HCT116 (cell line): ENCODE results near the gene BPIFA1. TPM values are rescaled to one million over a fixed set of nuclear protein-coding genes. Genes with fewer than 3 reads are reported as not detected.

Experiments
- ATAC-seq: fragments of 200-7000 bp; cut with Tn5 transposase; 2 replicates; pipeline ENCODE4 v1.9.1; 2020; ENCODE audit warnings: mild to moderate bottlenecking, moderate library complexity
- BruUV-seq: library from RNA; stranded (reverse); fragments of 400-500 nt; replicated peaks from 2 replicates; lab custom pipeline; 2021; lab: Mats Ljungman, UMichigan
- CTCF ChIA-PET: fragments of 300-600 bp; sonication (Branson Sonifier 250); formaldehyde crosslinking; loops from one replicate; lab custom pipeline; 2021; ENCODE audit warnings: antibody characterized with exemption; lab: Charles Lee
- POLR2A ChIA-PET: fragments of 300-600, 350-600 bp; sonication (Branson Sonifier 250); formaldehyde crosslinking; loops from one replicate; lab custom pipeline; 2021; ENCODE audit warnings: antibody characterized with exemption; lab: Charles Lee
- RAD21 ChIA-PET, 2 experiments: fragments of 300-600 bp; sonication (Branson Sonifier 250); formaldehyde crosslinking; loops; one replicate each; lab custom pipeline; 2023; ENCODE audit warnings: low total read pairs in 2 of 2; ENCODE audit not compliant: uncharacterized antibody in 2 of 2, unreplicated experiment in 2 of 2, low non-redundant PET in 1 of 2; lab: Charles Lee
- DNase-seq: peaks from one replicate; pipeline ENCODE4 v3.0.0-alpha.2; 2010; ENCODE audit warnings: low read depth, low spot score
- H2AFZ ChIP-seq: fragments of 200-600 bp; shearing (Covaris generic), sonication (generic); 2 replicates; pipeline ENCODE4 v1.6.1; 2017; ENCODE audit warnings: low read depth, mixed run types, mixed read lengths, antibody characterized with exemption, low read length; ENCODE audit not compliant: poor library complexity, severe bottlenecking
- H3K27ac ChIP-seq: 2 replicates; pipeline ENCODE4 v1.5.1; 2012; ENCODE audit warnings: low read depth, low read length
- H3K27me3 ChIP-seq: fragments of 200-600 bp; sonication (generic); 2 replicates; pipeline ENCODE4 v1.6.1; 2016; ENCODE audit warnings: mixed run types, low read length, mixed read lengths; ENCODE audit not compliant: insufficient read depth
- H3K36me3 ChIP-seq, 2 experiments: fragments of 200-500 bp in 1 of 2; fragments of 200-600 bp in 1 of 2; sonication (Bioruptor generic) in 1 of 2; sonication (generic) in 1 of 2; 2 replicates each; pipeline versions ENCODE4 v1.5.1 to v1.6.1; 2014 to 2016; ENCODE audit warnings: low read length in 2 of 2, inconsistent platforms in 1 of 2, mixed read lengths in 1 of 2, mixed run types in 1 of 2; ENCODE audit not compliant: insufficient read depth in 2 of 2, control insufficient read depth in 1 of 2
- H3K4me1 ChIP-seq, 2 experiments: fragments of 200-600 bp in 1 of 2; sonication (generic) in 1 of 2; 2 replicates each; pipeline versions ENCODE4 v1.5.1 to v1.6.1; 2012 to 2017; ENCODE audit warnings: low read length in 2 of 2, inconsistent platforms in 1 of 2, mild to moderate bottlenecking in 1 of 2, mixed read lengths in 1 of 2, mixed run types in 1 of 2, moderate library complexity in 1 of 2; ENCODE audit not compliant: insufficient read depth in 2 of 2, control insufficient read depth in 1 of 2
- H3K4me2 ChIP-seq: fragments of 200-600 bp; sonication (generic); 2 replicates; pipeline ENCODE4 v1.6.1; 2017; ENCODE audit warnings: mixed run types, low read length, mixed read lengths
- H3K4me3 ChIP-seq, 2 experiments: fragments of 200-600 bp in 1 of 2; sonication (generic) in 1 of 2; replicated peaks in 1 of 2; 2 replicates each; pipeline ENCODE4 v1.5.1; 2011 to 2016; ENCODE audit warnings: low read length in 2 of 2, control low read depth in 1 of 2, low read depth in 1 of 2, mild to moderate bottlenecking in 1 of 2, mixed read lengths in 1 of 2, mixed run types in 1 of 2
- H3K79me2 ChIP-seq: fragments of 200-600 bp; sonication (generic); 2 replicates; pipeline ENCODE4 v1.6.1; 2017; ENCODE audit warnings: mild to moderate bottlenecking, mixed run types, low read length, moderate library complexity, mixed read lengths; ENCODE audit not compliant: insufficient read depth
- H3K9ac ChIP-seq: fragments of 200-600 bp; sonication (generic); 2 replicates; pipeline ENCODE4 v1.6.1; 2016; ENCODE audit warnings: low read length, mixed read lengths
- H3K9me2 ChIP-seq: fragments of 200-600 bp; sonication (generic), shearing (Covaris generic); 2 replicates; pipeline ENCODE4 v1.6.1; 2017; ENCODE audit warnings: mixed run types, mild to moderate bottlenecking, moderate library complexity; ENCODE audit not compliant: insufficient read depth
- H3K9me3 ChIP-seq, 2 experiments: fragments of 200-500 bp in 1 of 2; fragments of 200-600 bp in 1 of 2; sonication (Bioruptor generic) in 1 of 2; sonication (generic) in 1 of 2; 2 replicates each; pipeline ENCODE4 v1.6.1; 2014 to 2017; ENCODE audit warnings: low read length in 2 of 2, mixed read lengths in 2 of 2, inconsistent platforms in 1 of 2, low read depth in 1 of 2, mild to moderate bottlenecking in 1 of 2, mixed run types in 1 of 2, moderate library complexity in 1 of 2; ENCODE audit not compliant: control insufficient read depth in 1 of 2, insufficient read depth in 1 of 2
- H4K20me1 ChIP-seq: fragments of 200-600 bp; sonication (generic), shearing (Covaris generic); 2 replicates; pipeline ENCODE4 v1.6.1; 2017; ENCODE audit warnings: mixed run types, mild to moderate bottlenecking, moderate library complexity; ENCODE audit not compliant: insufficient read depth
- CEBPB ChIP-seq: IDR thresholded peaks from 2 replicates; pipeline ENCODE4 v1.6.1; 2012; ENCODE audit warnings: low read depth
- EGR1 ChIP-seq: IDR thresholded peaks from 2 replicates; pipeline ENCODE4 v1.6.1; 2012; ENCODE audit warnings: low read depth
- ELF1 ChIP-seq: IDR thresholded peaks from 2 replicates; pipeline ENCODE4 v1.6.1; 2012; ENCODE audit warnings: low read depth, borderline replicate concordance
- EZH2 ChIP-seq: fragments of 200-600 bp; sonication (generic); IDR thresholded peaks from 2 replicates; pipeline ENCODE4 v1.6.1; 2017; ENCODE audit warnings: antibody characterized with exemption, mixed run types
- EZH2phosphoT487 ChIP-seq: fragments of 200-600 bp; IDR thresholded peaks from 2 replicates; pipeline ENCODE4 v1.6.1; 2018; ENCODE audit warnings: antibody characterized with exemption, borderline replicate concordance
- MAX ChIP-seq: IDR thresholded peaks from 2 replicates; pipeline ENCODE4 v1.6.1; 2012
- SIN3A ChIP-seq: IDR thresholded peaks from 2 replicates; pipeline ENCODE4 v1.6.1; 2012; ENCODE audit warnings: low read depth
- SP1 ChIP-seq: IDR thresholded peaks from 2 replicates; pipeline ENCODE4 v1.6.1; 2012; ENCODE audit warnings: low read depth
- SRF ChIP-seq: IDR thresholded peaks from 2 replicates; pipeline ENCODE4 v1.6.1; 2012; ENCODE audit warnings: low read depth
- TCF7L2 ChIP-seq: IDR thresholded peaks from 2 replicates; pipeline ENCODE4 v1.7.0; 2011; ENCODE audit warnings: borderline replicate concordance, inconsistent platforms; ENCODE audit not compliant: insufficient read depth, insufficient read length; ENCODE audit errors: extremely low read depth
- YY1 ChIP-seq: IDR thresholded peaks from 2 replicates; pipeline ENCODE4 v1.6.1; 2011; ENCODE audit warnings: low read length, low read depth, moderate library complexity, mild to moderate bottlenecking; ENCODE audit not compliant: insufficient replicate concordance; ENCODE audit errors: extremely low read depth
- ZFX ChIP-seq: fragments of 450-650 bp; IDR thresholded peaks from 2 replicates; pipeline ENCODE4 v1.6.1; 2017
- ZNF274 ChIP-seq: fragments of 200-500 bp; sonication (Bioruptor generic); IDR thresholded peaks from 2 replicates; pipeline ENCODE4 v1.6.1; 2014; ENCODE audit warnings: mild to moderate bottlenecking, low read depth, low read length, inconsistent platforms
- intact Hi-C: fragments of 100-400 bp; cut with micrococcal nuclease; formaldehyde crosslinking; loops from 2 replicates; pipeline ENCODE4 v1.10.0; 2022
- total RNA-seq: library from RNA; stranded (reverse); gene quantifications from one replicate; pipeline ENCODE4 v1.2.1, GENCODE V29; 2021; ENCODE audit not compliant: unreplicated experiment
- TF ChIP-seq, protein P1 (sequence below): IDR thresholded peaks from 2 replicates; pipeline ENCODE4 v1.6.1; 2012; ENCODE audit warnings: low read depth

The BPIFA1 gene
- total RNA-seq, 1 experiment from 2014 or later, result not detected

GRCh38 chr20:33290852-33291251, 55.1 kb downstream of the BPIFA1 start:
- H3K27me3 ChIP-seq, result peaks cover 25% of the 10 kb centered on the region; the same call in 1 of the 2 replicates
- no peaks in the 10 kb centered on the region for H3K9me3 ChIP-seq
- no peaks in the 10 kb centered on the region for H4K20me1 ChIP-seq
- no peak for ATAC-seq
- no peaks in the 10 kb centered on the region for H3K79me2 ChIP-seq
- H3K4me3 ChIP-seq, result no peak overlapping the region
- ChIA-PET CTCF (interaction anchor here (2.6 kb wide), 1 partner anchor 28 kb away, joined by 32 read pairs; no protein-coding TSS in a partner anchor), RAD21 (no interaction called here), POLR2A (no interaction called here)
- H3K9ac ChIP-seq, result no peak overlapping the region
- BruUV-seq, result no TSS peak
- no peak overlapping the region for H3K4me2 ChIP-seq
- no peaks in the 10 kb centered on the region for H3K4me1 ChIP-seq
- no peaks in the 10 kb centered on the region for H3K9me2 ChIP-seq
- H3K27ac ChIP-seq, result no peak overlapping the region
- H2AFZ ChIP-seq, result no peak overlapping the region
- H3K36me3 ChIP-seq, result no peaks in the 10 kb centered on the region
- no peak for TF ChIP-seq SP1
- no peak for TF ChIP-seq ELF1
- no peak for TF ChIP-seq ZNF274
- TF ChIP-seq SIN3A, result no peak
- no peak for TF ChIP-seq EZH2
- TF ChIP-seq SRF, result no peak
- TF ChIP-seq, protein P1, sequence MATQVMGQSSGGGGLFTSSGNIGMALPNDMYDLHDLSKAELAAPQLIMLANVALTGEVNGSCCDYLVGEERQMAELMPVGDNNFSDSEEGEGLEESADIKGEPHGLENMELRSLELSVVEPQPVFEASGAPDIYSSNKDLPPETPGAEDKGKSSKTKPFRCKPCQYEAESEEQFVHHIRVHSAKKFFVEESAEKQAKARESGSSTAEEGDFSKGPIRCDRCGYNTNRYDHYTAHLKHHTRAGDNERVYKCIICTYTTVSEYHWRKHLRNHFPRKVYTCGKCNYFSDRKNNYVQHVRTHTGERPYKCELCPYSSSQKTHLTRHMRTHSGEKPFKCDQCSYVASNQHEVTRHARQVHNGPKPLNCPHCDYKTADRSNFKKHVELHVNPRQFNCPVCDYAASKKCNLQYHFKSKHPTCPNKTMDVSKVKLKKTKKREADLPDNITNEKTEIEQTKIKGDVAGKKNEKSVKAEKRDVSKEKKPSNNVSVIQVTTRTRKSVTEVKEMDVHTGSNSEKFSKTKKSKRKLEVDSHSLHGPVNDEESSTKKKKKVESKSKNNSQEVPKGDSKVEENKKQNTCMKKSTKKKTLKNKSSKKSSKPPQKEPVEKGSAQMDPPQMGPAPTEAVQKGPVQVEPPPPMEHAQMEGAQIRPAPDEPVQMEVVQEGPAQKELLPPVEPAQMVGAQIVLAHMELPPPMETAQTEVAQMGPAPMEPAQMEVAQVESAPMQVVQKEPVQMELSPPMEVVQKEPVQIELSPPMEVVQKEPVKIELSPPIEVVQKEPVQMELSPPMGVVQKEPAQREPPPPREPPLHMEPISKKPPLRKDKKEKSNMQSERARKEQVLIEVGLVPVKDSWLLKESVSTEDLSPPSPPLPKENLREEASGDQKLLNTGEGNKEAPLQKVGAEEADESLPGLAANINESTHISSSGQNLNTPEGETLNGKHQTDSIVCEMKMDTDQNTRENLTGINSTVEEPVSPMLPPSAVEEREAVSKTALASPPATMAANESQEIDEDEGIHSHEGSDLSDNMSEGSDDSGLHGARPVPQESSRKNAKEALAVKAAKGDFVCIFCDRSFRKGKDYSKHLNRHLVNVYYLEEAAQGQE, result no peak
- TF ChIP-seq ZFX, result no peak
- no peak for TF ChIP-seq EGR1
- TF ChIP-seq MAX, result no peak
- TF ChIP-seq CEBPB, result no peak
- no peak for TF ChIP-seq EZH2phosphoT487
- TF ChIP-seq YY1, result no peak
- TF ChIP-seq TCF7L2, result no peak
- DNase-seq, result no peak
- intact Hi-C loops, result loop anchor here (5.0 kb wide), 1 partner anchor 194 kb away; no protein-coding TSS in a partner anchor
